T-helper 2 cell treated with Interferon-gamma antibody and Interleukin-4, amounts not matched to agents 5 μg/mL and 100 μg/mL, for 36 hours (primary cell): ENCODE results near the gene KCND1.

Experiments
- DNase-seq: peaks from one replicate; pipeline ENCODE4 v3.0.0; 2021; ENCODE audit warnings: low spot score
- H3K27ac Mint-ChIP-seq: one replicate; pipeline ENCODE4 v1.8.0; 2021; ENCODE audit warnings: mild to moderate bottlenecking, mixed read lengths
- H3K27me3 Mint-ChIP-seq: one replicate; pipeline ENCODE4 v1.8.0; 2021; ENCODE audit warnings: low read depth, mixed read lengths
- H3K36me3 Mint-ChIP-seq: one replicate; pipeline ENCODE4 v1.8.0; 2021; ENCODE audit warnings: low read depth, mixed read lengths
- H3K4me1 Mint-ChIP-seq: one replicate; pipeline ENCODE4 v1.8.0; 2021; ENCODE audit warnings: low read depth, mixed read lengths
- H3K4me3 Mint-ChIP-seq: one replicate; pipeline ENCODE4 v1.8.0; 2022; ENCODE audit warnings: mild to moderate bottlenecking, moderate library complexity, mixed read lengths
- H3K9me3 Mint-ChIP-seq: one replicate; pipeline ENCODE4 v1.8.0; 2021; ENCODE audit warnings: mixed read lengths

KCND1 gene

DNA sequence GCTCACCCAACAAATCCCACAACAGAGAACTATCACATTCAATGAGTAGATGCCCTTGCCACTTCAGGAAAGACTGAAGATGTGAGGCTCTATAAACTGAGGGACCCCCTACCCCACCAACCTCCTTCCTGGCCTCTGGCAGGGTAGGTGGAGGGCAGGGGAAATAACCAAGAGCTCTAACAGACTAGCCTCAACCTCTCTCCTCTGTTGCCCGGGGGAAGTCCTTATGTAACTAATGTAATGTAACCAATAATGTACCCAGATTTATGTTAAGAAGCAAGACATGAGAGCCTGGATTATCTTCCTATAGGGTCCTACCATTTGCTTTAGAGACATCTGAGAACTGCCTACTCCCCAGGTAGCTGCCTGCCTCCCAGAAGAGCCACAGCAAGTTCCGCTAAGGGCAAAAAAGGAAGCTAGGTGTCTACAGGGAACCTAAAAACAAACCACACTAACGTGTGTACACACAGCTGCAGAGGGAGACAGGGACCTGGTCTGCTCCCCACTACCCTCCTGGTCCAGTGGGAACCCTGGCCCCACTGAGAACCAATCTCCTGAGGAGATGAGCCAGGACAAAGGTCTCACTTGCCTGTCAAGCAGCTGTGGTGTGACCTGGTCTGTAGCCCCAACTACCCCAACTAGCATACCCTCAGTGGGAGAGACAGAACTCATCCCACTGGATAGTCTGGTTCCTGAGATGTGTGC is 32.0 kb downstream of the KCND1 start:
- H3K27me3 Mint-ChIP-seq = no peaks in the 10 kb centered on the region
- H3K9me3 Mint-ChIP-seq = no peaks in the 10 kb centered on the region
- DNase-seq = no peak
- peak overlapping the region; percentile 92 for H3K4me3 Mint-ChIP-seq
- peak overlapping the region; percentile 99 for H3K27ac Mint-ChIP-seq
- peaks cover 81% of the 10 kb centered on the region for H3K4me1 Mint-ChIP-seq
- H3K36me3 Mint-ChIP-seq = peaks cover 51% of the 10 kb centered on the region

DNA sequence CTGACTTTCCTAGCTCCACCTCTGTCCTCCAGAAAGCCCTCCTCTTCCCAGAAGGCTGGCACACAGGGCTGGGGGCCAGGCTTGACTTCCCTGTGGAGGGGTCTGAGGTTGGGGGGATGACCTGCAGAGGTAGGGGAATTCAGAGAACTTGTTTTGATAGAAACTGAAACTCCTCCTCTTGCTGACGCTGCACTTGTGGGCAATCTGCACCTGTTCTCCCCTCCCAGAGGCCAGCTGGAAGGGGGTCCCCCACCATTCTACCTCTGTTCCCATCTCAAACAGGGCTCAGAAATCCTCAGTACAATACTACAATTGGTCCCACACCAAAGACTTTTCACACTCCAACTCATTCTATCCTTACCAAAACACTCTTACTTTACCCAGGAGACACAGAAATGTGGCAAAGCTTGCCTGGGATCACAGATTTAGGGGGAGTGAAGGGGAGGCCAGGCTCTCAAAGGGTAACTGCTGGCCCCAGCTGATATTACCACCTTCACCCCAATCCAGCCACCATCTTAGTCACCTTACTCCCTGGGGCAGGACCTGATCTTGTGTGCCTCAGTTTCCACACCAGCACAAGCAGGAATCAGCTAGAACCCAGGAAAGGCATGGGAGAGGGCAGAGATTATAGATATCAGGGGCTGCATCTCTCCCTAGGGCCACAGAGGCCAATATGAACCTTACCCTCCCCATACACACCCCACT is 32.8 kb downstream of the KCND1 start:
- H3K27me3 Mint-ChIP-seq = no peaks in the 10 kb centered on the region
- H3K4me3 Mint-ChIP-seq = peak overlapping the region; percentile 92
- no peaks in the 10 kb centered on the region for H3K9me3 Mint-ChIP-seq
- peak; percentile 75 for DNase-seq
- peak overlapping the region; percentile 99 for H3K27ac Mint-ChIP-seq
- H3K4me1 Mint-ChIP-seq = peaks cover 81% of the 10 kb centered on the region
- H3K36me3 Mint-ChIP-seq = peaks cover 57% of the 10 kb centered on the region

DNA sequence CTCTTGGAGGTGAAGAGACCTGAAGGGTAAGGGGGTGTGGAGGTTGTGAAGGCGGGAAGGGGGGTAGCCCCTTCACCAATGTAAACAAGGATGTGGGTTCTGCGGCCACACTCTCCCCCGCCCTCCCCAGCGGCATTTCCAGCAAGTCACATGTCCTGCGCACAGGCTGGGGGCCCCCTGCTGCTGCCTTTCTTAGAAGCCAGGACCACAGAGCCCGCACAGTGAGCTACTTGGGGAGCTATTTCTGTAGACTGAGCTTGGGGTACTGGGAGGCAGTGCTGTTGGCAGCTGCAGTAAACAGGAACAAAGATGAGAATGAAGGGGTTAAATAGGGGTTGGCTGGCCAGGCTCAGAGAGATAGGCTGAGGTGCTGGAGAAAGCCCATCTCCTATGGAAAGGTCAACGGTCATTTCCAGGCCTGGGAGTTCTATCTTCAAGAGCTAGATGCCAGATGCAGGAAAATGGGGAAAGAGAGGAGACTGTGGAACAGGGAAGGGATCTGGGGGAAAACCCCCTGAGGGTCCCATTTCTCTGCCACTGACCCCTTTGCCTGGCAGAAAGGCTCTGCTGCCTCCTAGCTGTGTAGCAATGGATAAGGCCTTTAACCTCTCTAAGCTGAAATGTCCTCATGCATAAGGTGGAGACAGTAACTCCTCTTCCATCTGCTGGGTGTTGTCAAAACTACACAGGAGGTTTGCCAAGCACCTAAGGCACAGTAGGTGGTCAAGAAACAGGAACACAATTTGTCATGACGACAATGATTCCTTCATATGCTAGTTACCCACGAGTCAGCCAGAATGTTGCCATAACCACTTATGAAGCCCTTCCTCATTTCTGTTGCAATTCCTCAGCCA is 34.4 kb downstream of the KCND1 start:
- H3K4me1 Mint-ChIP-seq = peaks cover 71% of the 10 kb centered on the region
- H3K27me3 Mint-ChIP-seq = no peaks in the 10 kb centered on the region
- H3K4me3 Mint-ChIP-seq = peak overlapping the region; percentile 92
- peaks cover 55% of the 10 kb centered on the region for H3K36me3 Mint-ChIP-seq
- H3K27ac Mint-ChIP-seq = peak overlapping the region; percentile 99
- peak; percentile 89 for DNase-seq
- H3K9me3 Mint-ChIP-seq = no peaks in the 10 kb centered on the region

DNA sequence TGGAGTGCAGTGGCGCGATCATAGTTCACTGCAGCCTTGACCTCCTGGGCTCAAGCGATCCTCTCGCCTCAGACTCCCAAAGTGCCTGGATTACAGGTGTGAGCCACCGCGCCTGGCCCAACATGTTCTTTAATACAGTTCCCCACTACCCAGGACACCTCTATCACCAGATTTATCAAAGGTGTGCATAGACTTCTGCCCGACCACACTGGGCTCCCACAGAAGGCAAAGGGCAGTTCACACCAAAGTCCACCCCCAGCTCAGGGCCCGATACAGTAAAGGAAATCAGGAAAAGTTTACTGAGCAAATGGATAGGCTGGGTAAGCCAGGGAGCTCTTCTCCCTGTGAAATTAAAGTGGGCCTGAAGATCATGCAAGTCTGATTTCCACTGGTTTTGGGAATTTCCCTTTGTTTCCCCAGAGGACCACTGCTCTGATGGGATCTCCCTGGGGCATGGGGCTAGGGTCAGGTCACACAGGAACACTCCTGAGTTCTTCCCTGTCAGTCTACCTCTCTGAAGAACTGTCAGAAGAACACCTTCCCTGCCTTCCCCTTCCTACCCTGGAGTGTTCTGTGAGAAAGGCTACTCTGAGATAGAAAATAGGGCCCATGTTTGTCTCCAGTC is 35.1 kb downstream of the KCND1 start:
- peak overlapping the region; percentile 92 for H3K4me3 Mint-ChIP-seq
- DNase-seq = no peak
- no peaks in the 10 kb centered on the region for H3K27me3 Mint-ChIP-seq
- H3K27ac Mint-ChIP-seq = peak overlapping the region; percentile 99
- H3K9me3 Mint-ChIP-seq = no peaks in the 10 kb centered on the region
- peaks cover 49% of the 10 kb centered on the region for H3K36me3 Mint-ChIP-seq
- peaks cover 64% of the 10 kb centered on the region for H3K4me1 Mint-ChIP-seq

DNA sequence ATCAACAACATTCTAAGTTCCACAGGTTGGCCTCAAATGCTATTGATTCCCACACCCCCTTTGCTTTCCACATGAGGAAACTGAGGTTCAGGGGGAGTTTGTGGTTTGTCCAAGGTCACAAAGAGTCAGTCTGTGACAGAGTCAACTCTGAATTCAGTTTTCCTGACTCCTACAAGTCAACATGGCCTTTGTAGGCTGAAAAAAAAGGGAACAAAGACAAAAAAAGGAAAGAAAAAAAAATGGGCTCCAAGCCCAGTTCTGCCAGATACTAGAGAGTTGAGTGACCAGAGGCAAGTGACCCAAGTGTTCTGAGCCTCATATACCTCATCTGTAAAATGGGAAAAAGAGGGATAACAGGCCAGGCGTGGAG is 36.4 kb downstream of the KCND1 start:
- Mint-ChIP-seq H3K4me1 (peaks cover 56% of the 10 kb centered on the region), H3K9me3 (no peaks in the 10 kb centered on the region), H3K36me3 (peaks cover 46% of the 10 kb centered on the region), H3K27me3 (no peaks in the 10 kb centered on the region), H3K4me3 (peak overlapping the region; percentile 54), H3K27ac (peak overlapping the region; percentile 67)
- no peak for DNase-seq

DNA sequence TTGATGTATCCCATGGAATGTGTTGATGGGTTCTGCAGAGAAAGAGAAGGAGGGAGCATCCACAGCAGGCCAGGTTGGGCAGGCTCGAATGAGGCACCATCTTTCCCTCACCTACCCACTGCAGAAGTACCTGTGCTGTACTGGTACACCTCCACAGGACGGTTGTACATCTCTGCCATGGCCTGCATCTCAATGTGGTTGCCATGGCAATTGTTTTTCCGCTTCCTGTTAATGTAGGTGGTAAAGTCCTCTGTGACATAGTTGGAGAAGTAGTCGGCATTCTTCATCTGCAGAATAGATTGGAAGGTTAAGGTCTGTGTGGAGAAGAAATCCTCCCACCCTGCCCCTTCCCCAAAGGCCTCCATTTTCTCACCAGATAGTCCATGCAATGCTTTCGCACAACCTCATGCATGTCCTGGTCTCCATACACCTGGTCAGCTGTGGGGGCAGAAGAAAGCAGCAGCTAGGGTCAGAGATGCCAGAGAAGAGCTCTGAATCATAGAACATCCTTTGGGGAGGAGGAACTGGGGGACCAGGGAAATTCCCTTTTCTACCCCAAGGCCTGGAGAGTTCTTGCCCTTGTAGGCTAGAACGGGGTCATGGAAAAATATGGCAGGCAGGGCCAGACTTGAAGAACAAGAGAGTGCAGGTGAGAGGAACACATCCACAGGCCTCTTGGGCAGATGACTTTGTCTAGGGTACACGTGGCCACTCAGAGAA is 36.9 kb downstream of the KCND1 start:
- H3K27me3 Mint-ChIP-seq = no peaks in the 10 kb centered on the region
- DNase-seq = no peak
- peaks cover 47% of the 10 kb centered on the region for H3K36me3 Mint-ChIP-seq
- H3K9me3 Mint-ChIP-seq = no peaks in the 10 kb centered on the region
- H3K4me1 Mint-ChIP-seq = peaks cover 53% of the 10 kb centered on the region
- H3K4me3 Mint-ChIP-seq = peak overlapping the region; percentile 54
- peak overlapping the region; percentile 67 for H3K27ac Mint-ChIP-seq

DNA sequence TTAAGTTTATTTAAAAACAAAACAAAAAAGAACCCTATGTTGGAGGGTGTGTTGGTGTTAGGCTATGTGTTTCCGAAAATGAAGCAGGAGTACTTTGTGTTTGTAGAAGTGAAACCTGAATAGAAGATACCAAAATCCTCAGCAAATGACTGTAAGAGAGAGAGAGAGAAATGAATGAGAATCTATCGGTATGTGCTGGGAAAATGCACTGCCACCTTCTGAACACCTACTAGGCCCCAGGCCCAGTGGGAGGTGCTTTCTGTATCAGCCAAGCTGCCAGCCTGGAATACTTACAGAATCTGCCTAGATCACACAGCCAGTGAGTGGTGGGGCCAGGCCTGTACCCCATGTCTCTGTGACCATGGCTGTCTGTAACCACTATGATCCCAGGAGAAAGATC is 37.9 kb downstream of the KCND1 start:
- peak overlapping the region; percentile 45 for H3K4me3 Mint-ChIP-seq
- no peak for DNase-seq
- peaks cover 43% of the 10 kb centered on the region for H3K4me1 Mint-ChIP-seq
- H3K9me3 Mint-ChIP-seq = no peaks in the 10 kb centered on the region
- no peaks in the 10 kb centered on the region for H3K27me3 Mint-ChIP-seq
- peak overlapping the region; percentile 77 for H3K27ac Mint-ChIP-seq
- peaks cover 47% of the 10 kb centered on the region for H3K36me3 Mint-ChIP-seq

DNA sequence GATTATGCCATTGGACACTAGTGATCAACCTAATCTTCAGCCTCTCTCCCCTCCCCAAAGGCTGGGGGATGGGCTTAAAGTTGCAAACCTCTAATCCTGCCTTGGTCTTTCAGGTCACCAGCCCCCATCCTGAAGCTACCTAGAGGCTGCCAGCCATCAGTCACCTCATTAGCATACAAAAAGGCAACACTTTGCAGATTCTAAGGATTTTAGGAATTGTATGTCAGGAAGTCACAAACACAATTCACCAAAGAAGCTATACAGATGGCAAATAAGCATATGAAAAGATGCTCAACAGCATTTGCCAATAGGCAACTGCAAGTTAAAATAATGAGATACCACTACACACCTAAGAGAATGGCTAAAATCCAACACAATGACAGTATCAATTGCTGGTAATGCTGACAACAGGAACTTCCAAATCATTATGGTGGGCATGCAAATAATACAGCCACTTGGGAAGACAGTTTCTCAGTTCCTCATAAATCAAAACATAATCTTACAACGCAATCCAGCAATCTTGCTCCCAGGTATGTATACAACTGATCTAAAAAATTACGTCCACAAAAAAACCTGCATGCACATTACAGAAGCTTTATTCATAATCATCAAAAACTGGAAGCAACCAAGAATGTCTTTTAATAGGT is 43.8 kb downstream of the KCND1 start:
- H3K27me3 Mint-ChIP-seq = no peaks in the 10 kb centered on the region
- DNase-seq = no peak
- peaks cover 14% of the 10 kb centered on the region for H3K4me1 Mint-ChIP-seq
- peaks cover 31% of the 10 kb centered on the region for H3K36me3 Mint-ChIP-seq
- no peaks in the 10 kb centered on the region for H3K9me3 Mint-ChIP-seq
- no peak overlapping the region for H3K27ac Mint-ChIP-seq
- no peak overlapping the region for H3K4me3 Mint-ChIP-seq

DNA sequence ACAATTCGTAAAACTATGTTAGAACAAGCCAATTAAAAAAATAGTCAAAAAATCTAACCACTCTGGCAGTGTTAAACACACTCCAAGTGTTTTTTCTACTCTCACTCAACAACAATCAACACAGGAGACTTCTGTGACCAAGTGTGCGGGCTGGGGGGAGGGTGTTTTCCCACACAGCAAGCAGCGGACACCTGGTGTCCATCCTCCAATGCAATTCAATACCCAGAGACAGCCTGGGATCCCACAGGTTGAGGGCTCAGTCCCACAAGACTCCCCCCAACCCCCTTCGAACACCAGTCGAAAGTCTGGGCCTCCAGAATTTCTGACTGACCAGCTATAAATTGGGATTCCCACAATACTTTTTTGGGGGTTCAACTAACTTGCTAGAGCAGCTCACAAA is 44.5 kb downstream of the KCND1 start:
- no peak overlapping the region for H3K27ac Mint-ChIP-seq
- peaks cover 16% of the 10 kb centered on the region for H3K4me1 Mint-ChIP-seq
- no peaks in the 10 kb centered on the region for H3K9me3 Mint-ChIP-seq
- DNase-seq = no peak
- H3K36me3 Mint-ChIP-seq = peaks cover 32% of the 10 kb centered on the region
- H3K27me3 Mint-ChIP-seq = no peaks in the 10 kb centered on the region
- no peak overlapping the region for H3K4me3 Mint-ChIP-seq

DNA sequence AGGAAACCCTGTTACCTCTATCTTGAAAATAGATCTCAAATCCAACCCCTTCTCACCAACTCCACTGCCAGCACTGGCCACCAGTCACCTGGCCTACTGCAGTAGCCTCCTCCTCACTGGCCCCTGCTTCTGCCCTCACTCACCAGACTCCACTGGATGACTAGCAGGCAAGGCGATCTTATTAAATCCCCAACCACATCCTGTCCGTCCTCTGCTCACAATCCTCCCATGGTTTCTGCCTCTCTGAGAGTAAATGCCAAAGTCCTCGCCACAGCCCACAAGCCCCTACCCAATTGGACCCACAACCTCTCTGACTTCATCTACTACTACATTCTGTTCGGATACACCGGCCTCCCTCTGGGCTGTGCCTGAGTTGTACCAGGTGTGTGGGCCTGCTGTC is 47.4 kb downstream of the KCND1 start:
- H3K27ac Mint-ChIP-seq = peak overlapping the region; percentile 79
- H3K4me1 Mint-ChIP-seq = peaks cover 33% of the 10 kb centered on the region
- H3K4me3 Mint-ChIP-seq = peak overlapping the region; percentile 28
- peaks cover 30% of the 10 kb centered on the region for H3K36me3 Mint-ChIP-seq
- H3K27me3 Mint-ChIP-seq = no peaks in the 10 kb centered on the region
- H3K9me3 Mint-ChIP-seq = no peaks in the 10 kb centered on the region
- no peak for DNase-seq

DNA sequence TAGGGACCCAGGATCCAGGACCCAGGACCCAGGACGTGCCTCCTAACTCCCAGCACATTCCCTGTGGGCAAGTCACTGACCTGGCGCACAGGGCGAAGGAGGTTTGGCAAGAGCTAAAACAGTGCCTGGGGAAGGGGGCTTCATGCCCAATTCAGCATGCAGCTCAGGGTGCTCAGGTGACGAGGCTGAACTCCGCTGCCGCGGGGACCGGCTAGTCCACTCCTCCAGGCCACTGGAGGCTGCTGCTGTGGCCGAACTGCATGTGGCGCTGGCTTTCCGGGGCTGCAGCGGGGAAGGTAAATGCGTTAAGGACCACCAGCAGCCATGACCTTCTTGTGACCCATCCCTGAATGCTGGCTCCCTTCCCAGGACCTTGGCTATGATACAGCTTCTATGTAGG is 47.9 kb downstream of the KCND1 start:
- Mint-ChIP-seq H3K4me3 (no peak overlapping the region), H3K27me3 (no peaks in the 10 kb centered on the region), H3K4me1 (peaks cover 33% of the 10 kb centered on the region), H3K36me3 (peaks cover 30% of the 10 kb centered on the region), H3K27ac (peak overlapping the region; percentile 79), H3K9me3 (no peaks in the 10 kb centered on the region)
- DNase-seq = no peak

DNA sequence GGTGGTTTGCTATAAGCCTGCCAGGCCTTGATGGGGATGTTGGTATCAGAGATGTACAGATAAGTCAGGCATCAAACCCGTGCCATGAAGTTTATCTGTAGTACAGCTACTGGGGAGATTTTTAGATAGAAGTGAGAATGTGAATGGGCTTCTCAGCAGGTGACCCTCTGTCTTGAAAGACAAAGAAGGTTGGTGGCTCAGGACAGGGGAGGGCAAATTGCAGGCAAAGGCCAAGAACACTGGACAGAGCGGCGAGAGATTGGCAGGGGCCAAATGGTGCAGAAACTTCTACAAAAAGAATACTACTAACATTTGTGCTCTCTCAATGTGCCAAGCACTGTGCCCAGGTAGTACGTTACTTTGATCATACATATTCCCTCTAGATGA is 50.9 kb downstream of the KCND1 start:
- H3K4me1 Mint-ChIP-seq = peaks cover 35% of the 10 kb centered on the region
- peak overlapping the region; percentile 98 for H3K27ac Mint-ChIP-seq
- H3K9me3 Mint-ChIP-seq = no peaks in the 10 kb centered on the region

More for the DNA sequence above, 50.9 kb downstream of the KCND1 start:
- H3K4me3 Mint-ChIP-seq = peak overlapping the region; percentile 97
- H3K27me3 Mint-ChIP-seq = peaks cover 3% of the 10 kb centered on the region
- peaks cover 51% of the 10 kb centered on the region for H3K36me3 Mint-ChIP-seq
- DNase-seq = no peak
